Retina (tissue), 1 donor: ENCODE measurements around the gene GPX4.

Source experiments
- DNase-seq: peaks from one replicate; pipeline ENCODE4 v3.0.0-alpha.2; 2016

Gene GPX4

GRCh38 chr19:1103708-1104310 is at the start of gene GPX4:
Gene GPX4 (plus strand): TSS chr19:1103994. CDS start chr19:1104044, 50 bp downstream.
- peak; percentile 98 for DNase-seq

- no peak for DNase-seq
Measured at GRCh38 chr19:1054102-1055027, 49.4 kb upstream of the GPX4 start.

- DNase-seq = no peak
Measured at GRCh38 chr19:1055028-1055425, 48.8 kb upstream of the GPX4 start.

- DNase-seq = no peak
Measured at GRCh38 chr19:1055886-1056620, 47.7 kb upstream of the GPX4 start.

GRCh38 chr19:1057176-1057855 is 46.5 kb upstream of the GPX4 start:
- DNase-seq = peak; percentile 59

GRCh38 chr19:1058112-1058511 is 45.7 kb upstream of the GPX4 start:
- no peak for DNase-seq

- DNase-seq = no peak
Measured at GRCh38 chr19:1060689-1061088, 43.1 kb upstream of the GPX4 start.

GRCh38 chr19:1061987-1062386 is 41.8 kb upstream of the GPX4 start:
- no peak for DNase-seq

GRCh38 chr19:1062387-1063029 is 41.3 kb upstream of the GPX4 start:
- DNase-seq = no peak

- no peak for DNase-seq
Measured at GRCh38 chr19:1063030-1063908, 40.5 kb upstream of the GPX4 start.

- no peak for DNase-seq
Measured at GRCh38 chr19:1063909-1064660, 39.7 kb upstream of the GPX4 start.

GRCh38 chr19:1064661-1065605 is 38.9 kb upstream of the GPX4 start:
- peak; percentile 82 for DNase-seq

- no peak for DNase-seq
Measured at GRCh38 chr19:1065606-1066109, 38.1 kb upstream of the GPX4 start.

- DNase-seq = no peak
Measured at GRCh38 chr19:1066251-1066747, 37.5 kb upstream of the GPX4 start.

- DNase-seq = no peak
Measured at GRCh38 chr19:1066748-1067340, 37.0 kb upstream of the GPX4 start, which contains the start of gene ARHGAP45. Gene ARHGAP45 (plus strand): TSS chr19:1067167. CDS start chr19:1067406, 239 bp downstream.

GRCh38 chr19:1067341-1067957 is 36.3 kb upstream of the GPX4 start:
- DNase-seq = no peak

- no peak for DNase-seq
Measured at GRCh38 chr19:1068009-1069001, 35.5 kb upstream of the GPX4 start.
